Omental fat pad (tissue), 4 donors: ENCODE results near the gene ZFAND3. TPM values are rescaled to one million over a fixed set of nuclear protein-coding genes. Genes with fewer than 3 reads are reported as not detected.

Source experiments
- ATAC-seq: fragments of 150-250 bp; one replicate; pipeline ENCODE4 v1.9.1; 2016; ENCODE audit warnings: mild to moderate bottlenecking, moderate library complexity; ENCODE audit not compliant: low FRiP score
- DNase-seq: peaks from one replicate; pipeline ENCODE4 v3.0.0-alpha.2; 2019; ENCODE audit warnings: low spot score
- small RNA-seq: library from RNA; depleted of rRNA; stranded (forward); fragments of <200 nt; gene quantifications from one replicate; pipeline ENCODE3, GENCODE V24; 2016
- total RNA-seq, 4 donors: library from RNA; depleted of rRNA; stranded (reverse); fragments of >200 nt; gene quantifications; one replicate each; pipeline ENCODE4 v1.1.0, GENCODE V29; 2016
- TF ChIP-seq, protein P1 (sequence below), 3 donors: fragments of 450-650 bp; IDR thresholded peaks; one replicate each; pipeline ENCODE4 v1.5.1; 2016 to 2017; ENCODE audit warnings: antibody characterized with exemption in 3 of 3, mild to moderate bottlenecking in 3 of 3, moderate library complexity in 2 of 3

ZFAND3 gene
- total RNA-seq, 4 donors from 2014 or later, result 28.8 to 43.8 (median 38.0) TPM

GRCh38 chr6:38193051-38193450 lies 373.5 kb downstream of the ZFAND3 start:
- ATAC-seq (no peak), DNase-seq (no peak)
- TF ChIP-seq, protein P1, sequence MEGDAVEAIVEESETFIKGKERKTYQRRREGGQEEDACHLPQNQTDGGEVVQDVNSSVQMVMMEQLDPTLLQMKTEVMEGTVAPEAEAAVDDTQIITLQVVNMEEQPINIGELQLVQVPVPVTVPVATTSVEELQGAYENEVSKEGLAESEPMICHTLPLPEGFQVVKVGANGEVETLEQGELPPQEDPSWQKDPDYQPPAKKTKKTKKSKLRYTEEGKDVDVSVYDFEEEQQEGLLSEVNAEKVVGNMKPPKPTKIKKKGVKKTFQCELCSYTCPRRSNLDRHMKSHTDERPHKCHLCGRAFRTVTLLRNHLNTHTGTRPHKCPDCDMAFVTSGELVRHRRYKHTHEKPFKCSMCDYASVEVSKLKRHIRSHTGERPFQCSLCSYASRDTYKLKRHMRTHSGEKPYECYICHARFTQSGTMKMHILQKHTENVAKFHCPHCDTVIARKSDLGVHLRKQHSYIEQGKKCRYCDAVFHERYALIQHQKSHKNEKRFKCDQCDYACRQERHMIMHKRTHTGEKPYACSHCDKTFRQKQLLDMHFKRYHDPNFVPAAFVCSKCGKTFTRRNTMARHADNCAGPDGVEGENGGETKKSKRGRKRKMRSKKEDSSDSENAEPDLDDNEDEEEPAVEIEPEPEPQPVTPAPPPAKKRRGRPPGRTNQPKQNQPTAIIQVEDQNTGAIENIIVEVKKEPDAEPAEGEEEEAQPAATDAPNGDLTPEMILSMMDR (IDR thresholded peaks at IDR 0.05), result no peak

DNA sequence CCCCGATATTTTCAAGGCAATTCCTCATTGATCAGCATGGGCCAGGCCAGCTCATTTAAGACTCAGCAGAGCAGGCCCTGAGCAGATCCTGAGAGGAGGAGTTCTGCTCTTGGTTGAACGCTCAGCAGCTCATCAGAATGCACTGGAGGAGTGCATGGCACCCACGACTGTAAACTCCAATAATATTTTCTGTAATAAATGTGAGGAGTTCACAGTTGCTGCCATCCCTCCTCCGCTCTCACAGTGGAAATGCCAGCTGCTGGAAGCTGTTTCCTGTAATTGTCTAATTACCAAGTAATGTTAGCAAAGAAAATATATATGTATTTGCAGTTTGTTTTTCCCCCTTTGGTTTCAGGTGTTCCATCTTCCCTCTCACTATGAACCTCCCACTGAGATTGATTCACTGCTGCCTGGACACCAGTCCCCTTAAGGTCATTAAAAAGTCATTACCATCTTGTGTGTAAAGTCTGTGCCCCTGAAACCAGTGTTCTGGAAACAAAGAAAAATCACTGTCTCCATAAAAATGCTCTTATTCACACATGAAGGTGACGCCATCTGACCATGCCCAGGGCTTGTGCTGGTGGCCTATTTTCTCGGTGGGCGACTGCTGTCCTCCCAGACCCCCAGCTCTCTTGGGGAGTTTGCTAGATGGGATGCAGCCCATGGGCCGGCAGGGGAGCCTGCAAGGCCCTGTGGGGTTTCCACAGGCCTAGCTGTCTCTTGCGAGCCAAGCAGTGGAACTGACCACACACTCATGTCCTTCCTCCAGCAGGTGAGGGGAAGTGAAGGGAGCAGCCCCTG lies 374.2 kb downstream of the ZFAND3 start:
- TF ChIP-seq, protein P1 (IDR thresholded peaks at IDR 0.05), result no peak
- ATAC-seq (no peak), DNase-seq (no peak)

- DNase-seq (no peak), ATAC-seq (no peak)
- TF ChIP-seq, protein P1 (IDR thresholded peaks at IDR 0.05), result no peak
Observed at GRCh38 chr6:38194282-38194572, 374.7 kb downstream of the ZFAND3 start.

DNA sequence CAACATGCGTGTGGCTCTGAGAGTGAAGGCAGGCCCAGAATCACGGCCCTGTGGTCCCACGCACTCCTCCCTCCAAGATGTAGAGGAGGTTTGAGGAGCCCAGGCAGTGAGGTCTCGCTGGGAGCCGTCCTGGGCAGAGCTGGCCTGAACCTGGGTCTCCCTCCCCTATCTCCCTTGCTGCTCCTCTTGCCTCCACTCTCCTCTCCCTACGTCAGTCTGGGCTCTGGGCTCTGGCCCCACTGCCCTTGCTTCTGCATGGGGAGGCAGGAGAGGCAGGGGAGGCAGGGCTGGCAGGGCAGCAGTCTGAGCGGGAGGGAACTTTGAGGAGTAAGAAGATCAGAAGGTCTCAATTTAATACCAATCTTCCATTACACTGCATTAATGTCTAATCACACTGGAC lies 375.1 kb downstream of the ZFAND3 start:
- ATAC-seq, result no peak
- TF ChIP-seq, protein P1 (IDR thresholded peaks at IDR 0.05), result no peak
- no peak for DNase-seq

DNA sequence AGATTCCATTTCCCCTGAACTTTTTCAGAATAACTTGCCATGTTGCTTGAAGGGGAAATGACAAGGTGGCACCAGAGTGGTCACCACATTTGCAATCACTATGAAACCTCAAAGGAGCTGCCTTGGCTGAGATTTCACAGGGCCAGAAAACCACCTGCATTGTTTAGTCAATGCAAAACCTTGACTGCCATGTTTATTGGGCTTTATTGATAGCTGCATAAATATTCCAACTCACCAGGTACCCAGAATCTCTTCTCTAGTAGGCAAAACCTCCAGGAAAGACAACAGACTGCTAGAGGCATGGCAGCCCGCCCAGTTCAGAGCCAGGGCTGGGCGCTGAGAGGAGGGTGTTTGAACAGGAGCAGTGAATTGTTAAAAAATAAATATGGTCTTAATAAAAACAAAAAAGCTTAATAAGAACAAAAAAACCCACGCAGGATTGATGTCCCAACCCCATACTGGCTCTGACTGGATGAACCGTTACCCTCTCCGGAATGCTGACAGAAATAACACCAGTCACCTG lies 375.6 kb downstream of the ZFAND3 start:
- TF ChIP-seq, protein P1 (IDR thresholded peaks at IDR 0.05), result no peak
- no peak for ATAC-seq
- DNase-seq, result no peak

GRCh38 chr6:38198219-38198618 lies 378.7 kb downstream of the ZFAND3 start:
- DNase-seq, result no peak
- no peak for ATAC-seq
- TF ChIP-seq, protein P1 (IDR thresholded peaks at IDR 0.05), result no peak

Small RNA genes lying within 50 kb of the gene (small RNA-seq; reads per million reads assigned to genes)
- gene RN7SL285P, result not detected
- gene RNU1-87P, result not detected

Other genes with a start within 250 kb of the ZFAND3 start
- 1 to 10 TPM; 2.2 to 9.5 (median 5.4) TPM for gene MDGA1, start 121.8 kb upstream of the ZFAND3 start, total RNA-seq